ENCODE measurements around the gene LIG4. TPM values are rescaled to one million over a fixed set of nuclear protein-coding genes. Genes with fewer than 3 reads are reported as not detected.

LIG4 gene
- total RNA-seq, 2 donors from 2014 or later, result 7.2 to 9.8 TPM

DNA sequence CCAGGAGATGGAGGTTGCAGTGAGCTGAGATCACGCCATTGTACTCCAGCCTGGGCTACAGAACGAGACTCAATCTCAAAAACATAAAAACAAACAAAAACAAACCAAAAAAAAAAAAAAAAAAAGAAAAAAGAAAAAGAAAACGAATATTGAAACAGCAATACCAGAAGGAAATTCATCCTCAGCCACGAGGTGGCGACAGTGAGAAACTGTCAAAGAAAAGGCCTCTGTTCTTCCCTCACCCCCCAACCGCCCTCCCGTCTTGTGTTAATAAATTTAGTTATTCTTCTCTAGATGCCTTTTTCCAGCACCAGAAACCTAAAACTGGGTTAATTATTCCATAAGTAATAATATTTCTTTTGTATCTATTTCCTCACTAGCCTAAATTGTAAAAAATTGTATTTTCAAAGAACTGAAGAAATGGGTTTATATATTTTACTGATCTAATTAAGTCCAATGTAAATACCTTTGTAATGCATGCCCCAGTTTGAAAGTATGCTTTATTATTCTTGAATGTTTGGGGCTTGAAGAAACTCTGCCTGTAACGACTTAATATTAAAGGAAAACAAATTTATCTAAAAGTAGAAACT is 38.6 kb downstream of the LIG4 start:
- H3K9me3 ChIP-seq, result no peaks in the 10 kb centered on the region
- no peaks in the 10 kb centered on the region for H3K27me3 ChIP-seq
- H3K4me1 ChIP-seq, result no peaks in the 10 kb centered on the region
- TF ChIP-seq, protein P1, sequence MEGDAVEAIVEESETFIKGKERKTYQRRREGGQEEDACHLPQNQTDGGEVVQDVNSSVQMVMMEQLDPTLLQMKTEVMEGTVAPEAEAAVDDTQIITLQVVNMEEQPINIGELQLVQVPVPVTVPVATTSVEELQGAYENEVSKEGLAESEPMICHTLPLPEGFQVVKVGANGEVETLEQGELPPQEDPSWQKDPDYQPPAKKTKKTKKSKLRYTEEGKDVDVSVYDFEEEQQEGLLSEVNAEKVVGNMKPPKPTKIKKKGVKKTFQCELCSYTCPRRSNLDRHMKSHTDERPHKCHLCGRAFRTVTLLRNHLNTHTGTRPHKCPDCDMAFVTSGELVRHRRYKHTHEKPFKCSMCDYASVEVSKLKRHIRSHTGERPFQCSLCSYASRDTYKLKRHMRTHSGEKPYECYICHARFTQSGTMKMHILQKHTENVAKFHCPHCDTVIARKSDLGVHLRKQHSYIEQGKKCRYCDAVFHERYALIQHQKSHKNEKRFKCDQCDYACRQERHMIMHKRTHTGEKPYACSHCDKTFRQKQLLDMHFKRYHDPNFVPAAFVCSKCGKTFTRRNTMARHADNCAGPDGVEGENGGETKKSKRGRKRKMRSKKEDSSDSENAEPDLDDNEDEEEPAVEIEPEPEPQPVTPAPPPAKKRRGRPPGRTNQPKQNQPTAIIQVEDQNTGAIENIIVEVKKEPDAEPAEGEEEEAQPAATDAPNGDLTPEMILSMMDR (IDR thresholded peaks at IDR 0.05), result peak; percentile 11
- DNase-seq, result peak; percentile 37
- no peaks in the 10 kb centered on the region for H3K36me3 ChIP-seq
- intact Hi-C loops (cut with DNase I), result no loop called here
- no peak overlapping the region for H3K9ac ChIP-seq (ENCODE audit: low read depth in 2 of 2, low read length in 2 of 2)
- H3K27ac ChIP-seq, result no peak overlapping the region
- H3K4me3 ChIP-seq, result no peak overlapping the region

DNA sequence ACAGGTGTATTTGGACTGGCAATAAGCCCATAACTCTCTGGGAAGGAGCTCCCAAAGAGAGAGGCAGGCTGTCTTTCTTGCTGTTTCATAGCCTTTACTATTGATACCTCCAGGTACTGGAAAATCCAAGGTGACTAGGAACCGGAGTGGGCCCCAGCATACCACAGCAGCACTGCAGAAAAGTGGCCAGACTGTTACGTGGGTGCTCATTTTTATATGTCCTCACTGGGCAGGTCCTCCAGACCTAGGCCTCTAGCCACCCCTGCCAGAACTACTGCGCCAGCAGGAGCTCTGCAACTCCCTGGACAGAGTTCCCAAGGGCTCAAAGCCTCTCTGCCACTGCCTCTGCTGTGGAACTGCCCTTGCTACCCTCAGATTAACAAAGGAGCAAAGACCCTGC is 46.4 kb downstream of the LIG4 start:
- Histone ChIP-seq H3K9ac (ENCODE audit: low read depth in 2 of 2, low read length in 2 of 2) (no peak overlapping the region), H3K36me3 (no peaks in the 10 kb centered on the region), H3K4me1 (no peaks in the 10 kb centered on the region), H3K9me3 (no peaks in the 10 kb centered on the region), H3K27me3 (no peaks in the 10 kb centered on the region), H3K27ac (no peak overlapping the region), H3K4me3 (no peak overlapping the region)
- intact Hi-C loops (cut with DNase I), result no loop called here
- TF ChIP-seq, protein P1 (IDR thresholded peaks at IDR 0.05), result no peak
- no peak for DNase-seq

DNA sequence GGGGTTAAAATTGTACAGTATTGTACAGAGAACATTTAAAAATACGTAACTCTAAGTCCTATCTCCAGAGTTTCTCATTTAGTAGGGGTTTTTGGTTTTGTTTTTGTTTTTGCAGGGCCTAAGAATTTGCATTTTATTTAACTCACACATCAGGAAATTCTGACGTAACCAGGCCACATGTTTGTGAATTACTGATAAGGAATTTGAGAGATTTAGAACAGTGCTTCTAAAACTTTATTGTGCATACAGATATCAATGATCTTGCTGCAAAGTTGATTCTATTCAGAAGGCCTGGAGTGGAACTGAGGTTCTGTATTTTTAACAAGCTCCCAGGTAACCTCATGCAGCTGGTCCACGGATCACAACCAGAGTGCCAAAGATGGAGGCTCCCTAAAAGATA is 49.3 kb downstream of the LIG4 start:
- Histone ChIP-seq H3K4me3 (no peak overlapping the region), H3K4me1 (no peaks in the 10 kb centered on the region), H3K36me3 (no peaks in the 10 kb centered on the region), H3K27me3 (no peaks in the 10 kb centered on the region), H3K9me3 (no peaks in the 10 kb centered on the region), H3K9ac (ENCODE audit: low read depth in 2 of 2, low read length in 2 of 2) (no peak overlapping the region), H3K27ac (no peak overlapping the region)
- intact Hi-C loops (cut with DNase I), result no loop called here
- no peak for DNase-seq
- TF ChIP-seq, protein P1 (IDR thresholded peaks at IDR 0.05), result no peak

DNA sequence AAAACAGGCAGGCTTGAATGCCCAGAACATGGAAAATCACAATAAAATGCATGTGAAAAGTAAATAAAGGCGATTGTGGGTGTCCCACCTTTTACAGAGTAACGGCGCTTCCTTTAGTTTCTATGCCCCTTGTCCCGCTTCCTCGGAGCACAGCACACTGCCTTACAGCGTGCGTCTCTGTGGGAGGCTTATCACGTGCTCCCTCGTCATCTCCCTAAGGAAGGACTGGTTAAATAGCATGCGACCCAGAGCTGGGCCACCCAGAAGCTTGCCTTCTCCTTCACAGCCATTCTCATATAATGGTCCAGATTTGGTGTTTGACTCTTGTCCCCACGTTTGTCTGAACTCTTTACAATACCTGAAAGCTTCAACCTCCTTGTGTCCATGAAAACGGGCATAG is 56.6 kb downstream of the LIG4 start:
- no peaks in the 10 kb centered on the region for H3K36me3 ChIP-seq
- no peaks in the 10 kb centered on the region for H3K4me1 ChIP-seq
- intact Hi-C loops (cut with DNase I), result loop anchor here (5.0 kb wide), 1 partner anchor 951 kb away; no protein-coding TSS in a partner anchor
- no peaks in the 10 kb centered on the region for H3K9me3 ChIP-seq
- H3K9ac ChIP-seq (ENCODE audit: low read depth in 2 of 2, low read length in 2 of 2), result no peak overlapping the region
- H3K27ac ChIP-seq, result no peak overlapping the region
- no peak for DNase-seq
- H3K27me3 ChIP-seq, result no peaks in the 10 kb centered on the region
- TF ChIP-seq, protein P1 (IDR thresholded peaks at IDR 0.05), result no peak
- H3K4me3 ChIP-seq, result no peak overlapping the region

Other genes with a start within 250 kb of the LIG4 start
- gene ABHD13, start 2.9 kb upstream of the LIG4 start, total RNA-seq, result 1 to 10 TPM; 5.9 to 9.6 TPM
- 1 to 10 TPM; 2.9 to 4.6 TPM for gene TNFSF13B, start 54.2 kb upstream of the LIG4 start, total RNA-seq